Measurements from ENCODE around the gene FLT4.

The FLT4 gene

DNA sequence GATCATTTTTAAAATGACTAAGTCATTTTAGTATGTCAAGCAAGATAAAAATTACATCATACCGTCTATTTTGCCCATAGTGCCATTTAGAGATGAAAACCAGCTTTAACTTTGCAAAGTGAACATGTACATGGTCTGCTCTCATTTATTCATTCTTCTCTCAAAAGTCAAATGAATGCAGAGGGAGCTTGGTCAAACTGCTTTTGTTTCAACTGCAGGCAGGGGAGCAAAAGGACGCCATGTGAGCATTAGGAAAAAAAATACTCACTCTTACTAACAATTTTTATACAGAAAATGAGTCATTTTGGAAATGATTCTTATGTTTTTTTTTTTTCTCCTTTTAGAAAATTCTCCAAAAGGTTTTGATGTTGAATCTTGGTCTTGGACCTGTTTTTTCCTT, 73.8 kb downstream of the FLT4 start:
- Histone ChIP-seq H3K27me3 (ENCODE audit: insufficient read depth, low read length) (no peaks in the 10 kb centered on the region), H3K27ac (ENCODE audit: low read depth, low read length, poor library complexity, severe bottlenecking) (no peak overlapping the region)

DNA sequence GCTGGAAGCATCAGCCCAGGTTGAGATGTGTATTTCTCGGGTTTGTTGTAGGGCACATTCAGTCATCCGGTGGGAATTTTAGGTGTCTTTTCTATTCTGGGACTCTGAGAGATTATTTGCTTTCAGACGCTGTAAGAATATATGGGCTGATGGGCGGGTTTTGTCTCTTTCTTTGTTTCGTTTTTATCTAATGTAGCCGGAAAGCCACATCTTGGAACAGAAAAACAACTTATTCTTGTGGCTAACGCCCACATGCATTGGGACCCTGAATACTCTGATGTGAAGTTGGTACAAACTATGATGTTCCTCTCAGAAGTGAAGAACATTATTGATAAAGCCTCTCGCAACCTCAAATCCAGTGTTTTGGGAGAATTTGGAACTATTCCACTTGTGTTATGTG, 80.5 kb downstream of the FLT4 start:
- no peak overlapping the region for H3K9ac ChIP-seq (ENCODE audit: low read length)
- no peaks in the 10 kb centered on the region for H3K27me3 ChIP-seq (ENCODE audit: insufficient read depth, low read length)
- H3K4me3 ChIP-seq (ENCODE audit: low read depth, low read length, poor library complexity, severe bottlenecking), result no peak overlapping the region
- H3K9me3 ChIP-seq (ENCODE audit: low read length), result no peaks in the 10 kb centered on the region
- H3K4me1 ChIP-seq (ENCODE audit: insufficient read depth, low read length, severe bottlenecking), result no peaks in the 10 kb centered on the region
- H3F3A ChIP-seq (ENCODE audit: insufficient read depth, low read length), result no peaks in the 10 kb centered on the region
- no peaks in the 10 kb centered on the region for H3K9me2 ChIP-seq (ENCODE audit: low read depth, low read length)
- TF ChIP-seq EZH2 (IDR thresholded peaks at IDR 0.05; ENCODE audit: borderline replicate concordance, low read length) (no peak), CTCF (IDR thresholded peaks at IDR 0.05; ENCODE audit: low read length) (no peak)
- peaks cover 90% of the 10 kb centered on the region for H3K36me3 ChIP-seq (ENCODE audit: insufficient read depth, low read length)
- H3K79me2 ChIP-seq (ENCODE audit: insufficient read depth, low read length), result no peaks in the 10 kb centered on the region
- H4K20me1 ChIP-seq (ENCODE audit: insufficient read depth, low read length), result no peaks in the 10 kb centered on the region
- no peak overlapping the region for H3K27ac ChIP-seq (ENCODE audit: low read depth, low read length, poor library complexity, severe bottlenecking)
- no peak overlapping the region for H2AFZ ChIP-seq (ENCODE audit: low read length)
- H3K4me2 ChIP-seq (ENCODE audit: low read length), result no peak overlapping the region

More for the DNA sequence above, 73.8 kb downstream of the FLT4 start:
- Histone ChIP-seq H3K9me2 (ENCODE audit: low read depth, low read length) (no peaks in the 10 kb centered on the region), H3K4me2 (ENCODE audit: low read length) (no peak overlapping the region), H3K4me1 (ENCODE audit: insufficient read depth, low read length, severe bottlenecking) (no peaks in the 10 kb centered on the region), H3K36me3 (ENCODE audit: insufficient read depth, low read length) (peaks cover 76% of the 10 kb centered on the region), H3K4me3 (ENCODE audit: low read depth, low read length, poor library complexity, severe bottlenecking) (no peak overlapping the region), H3K79me2 (ENCODE audit: insufficient read depth, low read length) (no peaks in the 10 kb centered on the region), H3F3A (ENCODE audit: insufficient read depth, low read length) (no peaks in the 10 kb centered on the region), H3K9ac (ENCODE audit: low read length) (no peak overlapping the region), H3K9me3 (ENCODE audit: low read length) (no peaks in the 10 kb centered on the region), H4K20me1 (ENCODE audit: insufficient read depth, low read length) (no peaks in the 10 kb centered on the region), H2AFZ (ENCODE audit: low read length) (no peak overlapping the region)
- TF ChIP-seq EZH2 (IDR thresholded peaks at IDR 0.05; ENCODE audit: borderline replicate concordance, low read length) (no peak), CTCF (IDR thresholded peaks at IDR 0.05; ENCODE audit: low read length) (no peak)

DNA sequence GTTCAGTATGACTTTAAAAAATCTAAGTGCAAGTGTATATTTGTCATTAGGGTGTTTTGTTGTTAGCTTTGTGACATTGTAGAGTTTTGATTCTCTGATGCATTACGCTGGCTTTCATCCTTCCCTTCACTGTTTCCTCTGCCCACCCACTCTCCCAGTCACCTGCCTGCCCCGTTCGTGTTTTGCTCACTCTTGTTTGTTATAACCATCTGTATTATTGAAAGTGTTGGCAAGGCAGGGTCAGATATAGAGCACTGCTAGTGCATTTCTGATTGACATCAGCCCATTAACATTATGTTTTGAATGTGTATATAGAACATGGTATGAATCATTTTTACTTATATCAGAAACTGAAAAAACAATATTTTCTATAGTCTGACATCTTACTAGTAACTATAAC, 85.4 kb downstream of the FLT4 start:
- no peak for TF ChIP-seq EZH2 (IDR thresholded peaks at IDR 0.05; ENCODE audit: borderline replicate concordance, low read length)
- TF ChIP-seq CTCF (IDR thresholded peaks at IDR 0.05; ENCODE audit: low read length), result no peak
- peaks cover 72% of the 10 kb centered on the region for H3K36me3 ChIP-seq (ENCODE audit: insufficient read depth, low read length)
- H3K9me3 ChIP-seq (ENCODE audit: low read length), result no peaks in the 10 kb centered on the region
- no peaks in the 10 kb centered on the region for H3K27me3 ChIP-seq (ENCODE audit: insufficient read depth, low read length)
- H3F3A ChIP-seq (ENCODE audit: insufficient read depth, low read length), result no peaks in the 10 kb centered on the region
- H3K27ac ChIP-seq (ENCODE audit: low read depth, low read length, poor library complexity, severe bottlenecking), result no peak overlapping the region
- H3K4me1 ChIP-seq (ENCODE audit: insufficient read depth, low read length, severe bottlenecking), result no peaks in the 10 kb centered on the region
- H2AFZ ChIP-seq (ENCODE audit: low read length), result no peak overlapping the region
- no peak overlapping the region for H3K9ac ChIP-seq (ENCODE audit: low read length)
- no peak overlapping the region for H3K4me3 ChIP-seq (ENCODE audit: low read depth, low read length, poor library complexity, severe bottlenecking)
- no peaks in the 10 kb centered on the region for H4K20me1 ChIP-seq (ENCODE audit: insufficient read depth, low read length)
- H3K9me2 ChIP-seq (ENCODE audit: low read depth, low read length), result no peaks in the 10 kb centered on the region
- peaks cover 7% of the 10 kb centered on the region; the same call in 1 of the 2 replicates for H3K79me2 ChIP-seq (ENCODE audit: insufficient read depth, low read length)
- no peak overlapping the region for H3K4me2 ChIP-seq (ENCODE audit: low read length)
